CD8-positive, alpha-beta memory T cell (primary cell): ENCODE measurements around the gene STK33. TPM values are rescaled to one million over a fixed set of nuclear protein-coding genes. Genes with fewer than 3 reads are reported as not detected.

Source experiments
- CTCF ChIA-PET: fragments of 350-600 bp; sonication (Branson Sonifier 250); formaldehyde crosslinking; loops from one replicate; lab custom pipeline; 2021; ENCODE audit warnings: antibody characterized with exemption; lab: Charles Lee
- POLR2A ChIA-PET: fragments of 350-600 bp; sonication (Branson Sonifier 250); formaldehyde crosslinking; loops from one replicate; lab custom pipeline; 2021; ENCODE audit warnings: antibody characterized with exemption; lab: Charles Lee
- DNase-seq, 5 donors: peaks; one replicate each; pipeline versions ENCODE4 v3.0.0 to v3.0.0-alpha.2; 2020 to 2022; ENCODE audit warnings: mixed read lengths in 1 of 5
- H3K27ac ChIP-seq: one replicate; pipeline ENCODE4 v1.7.0; 2013; ENCODE audit warnings: low read depth, mild to moderate bottlenecking, low read length, moderate library complexity
- H3K27me3 ChIP-seq: 2 replicates; pipeline ENCODE4 v1.7.0; 2013; ENCODE audit warnings: low read length, mild to moderate bottlenecking; ENCODE audit not compliant: insufficient read depth, poor library complexity, severe bottlenecking
- H3K36me3 ChIP-seq: 2 replicates; pipeline ENCODE4 v1.7.0; 2013; ENCODE audit warnings: mild to moderate bottlenecking, low read length, moderate library complexity; ENCODE audit not compliant: insufficient read depth
- H3K4me1 ChIP-seq: 2 replicates; pipeline ENCODE4 v1.7.0; 2013; ENCODE audit warnings: mild to moderate bottlenecking, low read length, moderate library complexity; ENCODE audit not compliant: insufficient read depth
- H3K4me3 ChIP-seq: 2 replicates; pipeline ENCODE4 v1.7.0; 2013; ENCODE audit warnings: mild to moderate bottlenecking, low read length
- H3K9me3 ChIP-seq: 2 replicates; pipeline ENCODE4 v1.7.0; 2013; ENCODE audit warnings: mild to moderate bottlenecking, low read length
- H3K27ac Mint-ChIP-seq, 8 donors: one replicate each; pipeline ENCODE4 v1.8.0; 2020 to 2021; ENCODE audit warnings: mixed read lengths in 8 of 8, mild to moderate bottlenecking in 6 of 8, inconsistent platforms in 3 of 8, moderate library complexity in 3 of 8
- H3K27me3 Mint-ChIP-seq, 2 donors: one replicate each; pipeline ENCODE4 v1.8.0; 2020 to 2021; ENCODE audit warnings: mixed read lengths in 2 of 2, mild to moderate bottlenecking in 1 of 2, moderate library complexity in 1 of 2
- H3K36me3 Mint-ChIP-seq, 3 donors: one replicate each; pipeline ENCODE4 v1.8.0; 2020 to 2021; ENCODE audit warnings: mixed read lengths in 3 of 3, inconsistent platforms in 1 of 3, mild to moderate bottlenecking in 1 of 3
- H3K4me1 Mint-ChIP-seq, 3 donors: one replicate each; pipeline ENCODE4 v1.8.0; 2020 to 2021; ENCODE audit warnings: mixed read lengths in 3 of 3, inconsistent platforms in 1 of 3, mild to moderate bottlenecking in 1 of 3
- H3K4me3 Mint-ChIP-seq, 7 donors: one replicate each; pipeline ENCODE4 v1.8.0; 2020 to 2021; ENCODE audit warnings: mixed read lengths in 7 of 7, mild to moderate bottlenecking in 6 of 7, moderate library complexity in 4 of 7, inconsistent platforms in 2 of 7
- H3K9me3 Mint-ChIP-seq, 5 donors: one replicate each; pipeline ENCODE4 v1.8.0; 2020 to 2022; ENCODE audit warnings: mixed read lengths in 5 of 5, mild to moderate bottlenecking in 3 of 5, moderate library complexity in 2 of 5, inconsistent platforms in 1 of 5
- polyA plus RNA-seq: library from polyadenylated mRNA; unstranded; fragments of 300-500 nt; fragmentation: Illumina TruSeq; gene quantifications from one replicate; pipeline ENCODE4 v1.2.3, GENCODE V29; 2021
- total RNA-seq, 2 experiments: library from RNA; stranded (reverse); gene quantifications; one replicate each; pipeline ENCODE4 v1.2.3, GENCODE V29; 2021

STK33 gene
- total and polyA plus RNA-seq, 3 experiments from 2014 or later: 1.5 to 3.4 (median 2.5) TPM

- Histone ChIP-seq H3K4me3 (no peak overlapping the region), H3K36me3 (no peaks in the 10 kb centered on the region), H3K4me1 (no peaks in the 10 kb centered on the region), H3K9me3 (no peaks in the 10 kb centered on the region), H3K27ac (no peak overlapping the region), H3K27me3 (no peaks in the 10 kb centered on the region)
- ChIA-PET POLR2A (no interaction called here), CTCF (no interaction called here)
- H3K4me1 Mint-ChIP-seq: no peaks in the 10 kb centered on the region
- no peak for DNase-seq
- peaks cover 0 to 3% (median 0%) of the 10 kb centered on the region in 3 donors for H3K36me3 Mint-ChIP-seq
- no peak overlapping the region for H3K27ac Mint-ChIP-seq
- no peak overlapping the region for H3K4me3 Mint-ChIP-seq
- no peaks in the 10 kb centered on the region for H3K9me3 Mint-ChIP-seq
- peaks cover 0 to 3% of the 10 kb centered on the region in 2 donors for H3K27me3 Mint-ChIP-seq
Observed at GRCh38 chr11:8459711-8460399, 134.2 kb downstream of the STK33 start.

- Histone ChIP-seq H3K4me3 (no peak overlapping the region), H3K36me3 (no peaks in the 10 kb centered on the region), H3K27me3 (no peaks in the 10 kb centered on the region), H3K27ac (no peak overlapping the region), H3K4me1 (no peaks in the 10 kb centered on the region), H3K9me3 (no peaks in the 10 kb centered on the region)
- Mint-ChIP-seq H3K4me1 (no peaks in the 10 kb centered on the region), H3K4me3 (no peak overlapping the region), H3K9me3 (peaks cover 0 to 4% (median 0%) of the 10 kb centered on the region in 5 donors), H3K36me3 (no peaks in the 10 kb centered on the region), H3K27ac (no peak overlapping the region), H3K27me3 (peaks cover 0 to 10% of the 10 kb centered on the region in 2 donors)
- DNase-seq: no peak
- CTCF ChIA-PET: no interaction called here
- POLR2A ChIA-PET: no interaction called here
Observed at GRCh38 chr11:8442301-8442700, 151.7 kb downstream of the STK33 start.

- H3K36me3 ChIP-seq: no peaks in the 10 kb centered on the region
- H3K36me3 Mint-ChIP-seq: no peaks in the 10 kb centered on the region
- no peaks in the 10 kb centered on the region for H3K9me3 ChIP-seq
- no peak for DNase-seq
- H3K27me3 ChIP-seq: no peaks in the 10 kb centered on the region
- H3K4me1 Mint-ChIP-seq: no peaks in the 10 kb centered on the region
- CTCF ChIA-PET: no interaction called here
- peaks cover 0 to 4% of the 10 kb centered on the region in 2 donors for H3K27me3 Mint-ChIP-seq
- H3K27ac ChIP-seq: no peak overlapping the region
- H3K4me3 ChIP-seq: no peak overlapping the region
- H3K9me3 Mint-ChIP-seq: no peaks in the 10 kb centered on the region
- no peak overlapping the region for H3K27ac Mint-ChIP-seq
- POLR2A ChIA-PET: no interaction called here
- H3K4me3 Mint-ChIP-seq: no peak overlapping the region
- H3K4me1 ChIP-seq: no peaks in the 10 kb centered on the region
Observed at GRCh38 chr11:8440649-8441048, 153.4 kb downstream of the STK33 start.

GRCh38 chr11:8429483-8429882 is 164.5 kb downstream of the STK33 start:
- no peaks in the 10 kb centered on the region for H3K27me3 ChIP-seq
- no peaks in the 10 kb centered on the region for H3K36me3 ChIP-seq
- Mint-ChIP-seq H3K27me3 (peaks cover 3 to 5% of the 10 kb centered on the region in 2 donors), H3K4me3 (no peak overlapping the region), H3K9me3 (peaks cover 0 to 6% (median 0%) of the 10 kb centered on the region in 5 donors), H3K36me3 (peaks cover 0 to 5% (median 0%) of the 10 kb centered on the region in 3 donors), H3K4me1 (no peaks in the 10 kb centered on the region), H3K27ac (no peak overlapping the region)
- ChIA-PET POLR2A (no interaction called here), CTCF (no interaction called here)
- H3K9me3 ChIP-seq: no peaks in the 10 kb centered on the region
- no peak overlapping the region for H3K4me3 ChIP-seq
- DNase-seq: no peak
- H3K27ac ChIP-seq: no peak overlapping the region
- no peaks in the 10 kb centered on the region for H3K4me1 ChIP-seq

GRCh38 chr11:8426076-8426475 is 168.0 kb downstream of the STK33 start:
- Histone ChIP-seq H3K36me3 (no peaks in the 10 kb centered on the region), H3K27me3 (no peaks in the 10 kb centered on the region), H3K27ac (no peak overlapping the region), H3K9me3 (no peaks in the 10 kb centered on the region), H3K4me1 (no peaks in the 10 kb centered on the region), H3K4me3 (no peak overlapping the region)
- H3K27ac Mint-ChIP-seq: no peak overlapping the region
- CTCF ChIA-PET: interaction anchor here (0.5 kb wide), 1 partner anchor 1175 kb away, joined by 3 read pairs; no protein-coding TSS in a partner anchor
- no peak overlapping the region for H3K4me3 Mint-ChIP-seq
- no peaks in the 10 kb centered on the region for H3K4me1 Mint-ChIP-seq
- peaks cover 0 to 6% (median 0%) of the 10 kb centered on the region in 5 donors for H3K9me3 Mint-ChIP-seq
- no peak for DNase-seq
- H3K27me3 Mint-ChIP-seq: peaks cover 3 to 4% of the 10 kb centered on the region in 2 donors
- POLR2A ChIA-PET: no interaction called here
- H3K36me3 Mint-ChIP-seq: peaks cover 0 to 5% (median 0%) of the 10 kb centered on the region in 3 donors

GRCh38 chr11:8415195-8415594 is 178.8 kb downstream of the STK33 start:
- H3K4me1 Mint-ChIP-seq: no peaks in the 10 kb centered on the region
- Histone ChIP-seq H3K36me3 (no peaks in the 10 kb centered on the region), H3K27ac (no peak overlapping the region), H3K4me1 (no peaks in the 10 kb centered on the region), H3K27me3 (no peaks in the 10 kb centered on the region), H3K9me3 (no peaks in the 10 kb centered on the region), H3K4me3 (no peak overlapping the region)
- H3K36me3 Mint-ChIP-seq: no peaks in the 10 kb centered on the region
- no peak for DNase-seq
- H3K27ac Mint-ChIP-seq: no peak overlapping the region
- H3K4me3 Mint-ChIP-seq: no peak overlapping the region
- ChIA-PET CTCF (no interaction called here), POLR2A (no interaction called here)
- H3K27me3 Mint-ChIP-seq: peaks cover 0 to 2% of the 10 kb centered on the region in 2 donors
- H3K9me3 Mint-ChIP-seq: no peaks in the 10 kb centered on the region

- no peak overlapping the region for H3K4me3 ChIP-seq
- no peak overlapping the region for H3K27ac Mint-ChIP-seq
- no peaks in the 10 kb centered on the region for H3K36me3 Mint-ChIP-seq
- H3K36me3 ChIP-seq: no peaks in the 10 kb centered on the region
- no peak overlapping the region for H3K27ac ChIP-seq
- no peaks in the 10 kb centered on the region for H3K4me1 ChIP-seq
- ChIA-PET POLR2A (no interaction called here), CTCF (no interaction called here)
- no peaks in the 10 kb centered on the region for H3K27me3 Mint-ChIP-seq
- H3K4me3 Mint-ChIP-seq: no peak overlapping the region
- no peak for DNase-seq
- no peaks in the 10 kb centered on the region for H3K9me3 ChIP-seq
- peaks cover 0 to 5% (median 2%) of the 10 kb centered on the region in 5 donors for H3K9me3 Mint-ChIP-seq
- no peaks in the 10 kb centered on the region for H3K27me3 ChIP-seq
- H3K4me1 Mint-ChIP-seq: no peaks in the 10 kb centered on the region
Observed at GRCh38 chr11:8408151-8408941, 185.7 kb downstream of the STK33 start.

GRCh38 chr11:8403310-8403709 is 190.7 kb downstream of the STK33 start:
- no peaks in the 10 kb centered on the region for H3K36me3 ChIP-seq
- ChIA-PET CTCF (no interaction called here), POLR2A (no interaction called here)
- Mint-ChIP-seq H3K36me3 (no peaks in the 10 kb centered on the region), H3K27ac (no peak overlapping the region), H3K4me3 (no peak overlapping the region), H3K27me3 (no peaks in the 10 kb centered on the region), H3K9me3 (peaks cover 0 to 5% (median 2%) of the 10 kb centered on the region in 5 donors), H3K4me1 (no peaks in the 10 kb centered on the region)
- no peak overlapping the region for H3K27ac ChIP-seq
- DNase-seq: no peak
- H3K4me3 ChIP-seq: no peak overlapping the region
- H3K27me3 ChIP-seq: no peaks in the 10 kb centered on the region
- no peaks in the 10 kb centered on the region for H3K4me1 ChIP-seq
- no peaks in the 10 kb centered on the region for H3K9me3 ChIP-seq
